HFF-Myc (cell line): Measurements from ENCODE around the gene FBXL4.
A peak's percentile ranks its signal among the peaks of the same experiment; 100 is the strongest.

ENCODE experiments used
- DNase-seq: peaks from one replicate; pipeline ENCODE4 v3.0.0-alpha.2; 2011; ENCODE audit warnings: low read depth; ENCODE audit errors: extremely low read depth
- H3K4me3 ChIP-seq: replicated peaks from 2 replicates; pipeline ENCODE4 v1.5.1; 2011; ENCODE audit warnings: low read depth, mild to moderate bottlenecking, control low read depth, low read length
- CTCF ChIP-seq: IDR thresholded peaks from 2 replicates; pipeline ENCODE4 v1.5.1; 2012; ENCODE audit warnings: mild to moderate bottlenecking, low read depth, low read length, control low read depth; ENCODE audit errors: missing control alignments

FBXL4 gene

GRCh38 chr6:98836962-98837944 is 110.5 kb downstream of the FBXL4 start:
- no peak for DNase-seq
- H3K4me3 ChIP-seq, result no peak overlapping the region
- no peak for TF ChIP-seq CTCF

GRCh38 chr6:98836025-98836961 is 111.5 kb downstream of the FBXL4 start:
- H3K4me3 ChIP-seq, result no peak overlapping the region
- DNase-seq, result no peak
- TF ChIP-seq CTCF, result no peak

- TF ChIP-seq CTCF, result no peak
- DNase-seq, result no peak
- H3K4me3 ChIP-seq, result no peak overlapping the region
Observed at GRCh38 chr6:98835149-98836024, 112.4 kb downstream of the FBXL4 start.

GRCh38 chr6:98834060-98835031 is 113.4 kb downstream of the FBXL4 start, which contains the start of gene POU3F2:
Gene POU3F2, plus strand, starts transcription at chr6:98834574. Its CDS starts 300 bp downstream, at chr6:98834874.
- peak; percentile 14 for DNase-seq
- peak within 1 kb of the TSS; percentile 29 for H3K4me3 ChIP-seq
- TF ChIP-seq CTCF, result no peak

GRCh38 chr6:98833307-98834059 is 114.3 kb downstream of the FBXL4 start:
- DNase-seq, result no peak
- TF ChIP-seq CTCF, result no peak
- peak overlapping the region; percentile 29 for H3K4me3 ChIP-seq
